Stimulated activated CD4-positive, alpha-beta T cell treated with anti-CD3 and anti-CD28 coated beads, Interleukin-15, amount 100 ng/mL, for 48 hours (primary cell): ENCODE results near the gene WDR47.
"Not testable (repeated sequence)": the region's sequence is repeated elsewhere in the genome, so short reads cannot be mapped to it uniquely, and the experiment has no call there.

Experiments
- DNase-seq, 2 donors: peaks; one replicate each; pipeline ENCODE4 v3.0.0-alpha.2; 2020; ENCODE audit warnings: low read depth in 2 of 2

WDR47 gene

DNA sequence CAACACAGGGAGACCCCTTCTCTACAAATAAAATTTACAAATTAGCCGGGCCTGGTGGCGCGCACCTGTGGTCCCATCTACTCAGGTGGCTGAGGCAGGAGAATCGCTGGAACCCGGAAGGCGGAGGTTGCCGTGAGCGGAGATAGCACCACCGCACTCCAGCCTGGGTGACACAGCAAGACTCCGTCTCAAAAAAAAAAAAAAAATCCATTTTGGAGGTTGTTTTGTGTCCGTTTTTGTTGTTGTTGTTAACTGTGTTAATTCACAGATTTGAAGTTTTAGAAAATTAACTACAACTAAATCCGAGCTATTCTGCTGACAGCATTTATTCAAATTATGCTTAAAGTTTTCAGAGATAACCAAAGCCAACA lies 79.2 kb downstream of the WDR47 start:
- DNase-seq = no peak

DNA sequence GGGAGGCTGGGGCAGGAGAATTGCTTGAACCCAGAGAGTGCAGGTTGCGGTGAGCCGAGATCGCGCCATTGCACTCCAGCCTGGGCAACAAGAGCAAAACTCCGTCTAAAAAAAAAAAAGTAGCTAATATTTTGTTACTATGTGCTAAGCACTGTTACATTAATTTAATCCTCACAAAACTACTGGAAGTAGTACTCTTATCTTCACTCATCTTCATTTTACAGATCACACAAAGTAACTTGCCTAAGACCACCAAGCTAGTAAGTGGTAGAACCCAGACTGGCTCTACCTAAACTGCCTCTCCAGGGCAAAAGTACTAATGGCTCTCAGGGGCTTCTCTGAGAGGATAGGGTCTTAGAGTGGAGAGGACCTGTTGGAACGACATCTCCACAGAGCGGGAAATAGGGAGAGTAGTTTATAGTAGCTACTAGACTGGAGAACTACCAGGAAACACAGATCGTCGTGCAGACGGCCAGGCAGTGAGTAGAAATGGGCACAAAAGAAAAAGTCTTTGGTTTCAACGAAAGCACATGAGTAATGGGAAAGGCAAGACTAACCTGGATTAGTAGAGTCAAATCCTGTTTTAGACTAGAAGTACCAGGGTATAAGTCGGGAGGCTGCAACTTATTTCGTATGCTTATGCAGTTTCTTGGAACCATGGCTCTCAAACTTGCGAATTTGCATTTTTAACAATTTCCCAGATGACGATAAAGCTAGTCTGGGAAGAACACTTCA lies 80.0 kb downstream of the WDR47 start:
- DNase-seq = no peak

DNA sequence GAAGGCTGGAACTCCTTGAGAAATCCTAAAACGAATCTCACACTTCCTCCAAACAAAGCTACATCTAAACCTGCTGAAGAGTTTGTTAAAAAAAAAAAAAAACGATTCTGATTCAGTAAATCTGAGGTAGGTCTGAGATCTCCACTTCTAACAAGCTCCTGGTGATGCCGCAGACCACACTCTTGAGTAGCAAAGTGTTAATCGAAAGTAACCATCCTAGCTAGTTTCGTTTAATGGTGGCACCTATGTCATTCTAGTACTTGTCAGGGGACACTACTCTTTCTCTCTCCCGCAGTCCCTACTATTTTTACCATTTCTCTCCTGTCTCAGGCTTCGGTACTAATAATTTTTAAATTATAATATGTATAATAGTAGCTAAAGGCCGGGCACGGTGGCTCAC lies 80.7 kb downstream of the WDR47 start:
- DNase-seq = no peak

DNA sequence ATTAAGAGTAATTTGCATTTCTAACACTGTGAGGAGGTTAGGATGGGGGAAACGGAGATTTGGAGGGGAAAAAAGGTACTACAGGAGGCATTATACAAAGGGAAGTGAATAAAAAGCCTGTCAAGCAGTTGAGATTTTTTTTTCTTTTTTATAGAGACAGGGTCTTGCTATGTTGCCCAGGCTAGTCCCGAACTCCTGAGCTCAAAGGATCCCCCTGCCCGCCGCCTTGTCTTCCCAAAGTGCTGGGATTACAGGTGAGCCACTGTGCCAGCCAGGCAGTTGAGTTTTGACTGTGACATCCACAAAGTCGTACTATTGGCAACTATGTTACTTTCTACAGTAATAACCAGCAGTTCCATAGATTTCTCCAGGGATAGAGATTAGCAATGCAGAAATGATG lies 81.2 kb downstream of the WDR47 start:
- DNase-seq = no peak

DNA sequence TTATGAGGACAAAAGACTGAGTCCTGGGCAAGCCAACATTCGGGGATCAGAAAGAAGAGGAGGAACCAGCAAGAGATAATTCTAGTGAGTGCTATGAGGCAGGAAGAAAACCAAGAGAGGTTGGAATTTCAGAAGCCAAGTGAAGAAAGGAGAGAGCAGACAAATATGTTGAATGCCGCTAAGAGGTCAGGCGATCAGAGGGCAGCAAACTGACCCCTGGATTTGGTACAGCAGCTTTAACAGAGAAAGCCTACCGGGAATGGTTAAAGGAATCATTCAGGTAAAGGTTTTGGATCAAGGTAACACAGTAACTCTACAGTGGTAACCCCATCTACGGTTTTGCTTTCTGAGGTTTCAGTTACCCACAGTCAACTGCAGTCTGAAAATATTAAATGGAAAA lies 84.0 kb downstream of the WDR47 start:
- no peak for DNase-seq

DNA sequence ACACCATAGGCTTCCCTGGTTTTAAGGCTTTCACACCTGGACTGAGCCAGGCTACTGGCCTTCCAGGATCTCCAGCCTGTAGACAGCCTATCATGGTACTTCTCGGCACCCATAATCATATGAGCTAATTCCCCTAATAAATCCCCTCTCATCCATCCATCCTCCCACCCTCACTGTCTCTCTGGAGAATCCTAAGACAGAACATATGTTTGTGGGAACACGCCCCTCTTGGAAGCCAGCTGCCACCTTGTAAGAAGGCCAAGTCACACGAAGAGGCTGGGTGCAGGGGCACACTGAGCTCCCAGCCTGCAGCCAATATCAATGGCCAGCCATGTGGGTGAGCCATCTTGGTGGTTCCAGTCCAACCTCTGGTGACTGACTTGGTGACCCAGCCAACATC lies 86.0 kb downstream of the WDR47 start:
- DNase-seq = no peak

DNA sequence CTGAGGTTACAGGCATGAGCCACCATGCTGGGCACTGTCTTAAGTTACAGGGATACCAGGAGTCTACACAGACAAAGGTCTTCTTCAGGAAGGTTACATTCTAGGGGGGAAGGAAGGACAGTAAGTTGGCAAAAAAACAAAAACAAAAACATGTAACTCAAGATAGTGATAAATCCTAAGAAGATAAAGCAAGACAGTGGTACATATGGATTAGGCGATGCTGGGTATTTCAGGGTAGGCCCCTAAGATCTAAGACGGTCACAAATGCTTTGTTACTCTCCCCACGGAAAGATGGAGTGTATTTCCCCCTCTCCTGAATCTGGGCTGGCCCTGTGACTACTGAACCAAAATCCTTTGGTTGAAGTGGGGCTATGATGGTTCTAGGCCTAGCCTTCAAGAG lies 86.8 kb downstream of the WDR47 start:
- DNase-seq = no peak

DNA sequence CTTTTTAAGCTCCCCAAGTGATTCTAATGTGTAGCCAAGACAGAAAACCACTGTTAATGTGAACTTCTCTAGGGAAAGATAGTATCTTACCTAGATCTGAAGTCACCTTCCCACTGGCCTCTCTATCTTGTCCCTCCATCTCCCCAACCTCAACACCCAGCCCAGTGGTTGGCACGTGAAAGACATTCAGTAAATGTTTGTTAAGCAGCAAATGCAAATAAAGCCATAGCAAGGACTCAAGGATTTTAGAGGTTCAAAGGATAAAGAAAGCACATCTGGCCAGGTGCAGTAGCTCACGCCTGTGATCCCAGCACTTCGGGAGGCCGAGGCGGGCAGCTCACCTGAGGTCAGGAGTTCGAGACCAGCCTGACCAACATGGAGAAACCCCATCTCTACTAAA lies 88.5 kb downstream of the WDR47 start:
- no peak for DNase-seq

DNA sequence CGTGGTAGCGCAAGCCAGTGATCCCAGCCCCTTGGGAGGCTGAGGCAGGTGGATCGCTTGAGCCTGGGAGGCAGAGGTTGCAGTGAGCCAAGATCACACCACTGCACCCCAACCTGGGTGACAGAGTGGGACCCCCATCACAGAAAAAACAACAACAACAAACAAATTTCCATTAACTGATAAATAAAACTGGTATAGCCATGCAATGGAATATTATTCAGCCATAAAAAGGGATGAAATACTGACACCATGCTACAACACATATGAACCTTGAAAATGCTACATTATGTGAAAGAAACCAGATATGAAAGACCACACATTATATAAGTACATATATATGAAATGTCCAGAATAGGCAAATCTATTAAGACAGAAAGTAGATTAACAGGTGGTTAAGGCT lies 90.7 kb downstream of the WDR47 start:
- no peak for DNase-seq

DNA sequence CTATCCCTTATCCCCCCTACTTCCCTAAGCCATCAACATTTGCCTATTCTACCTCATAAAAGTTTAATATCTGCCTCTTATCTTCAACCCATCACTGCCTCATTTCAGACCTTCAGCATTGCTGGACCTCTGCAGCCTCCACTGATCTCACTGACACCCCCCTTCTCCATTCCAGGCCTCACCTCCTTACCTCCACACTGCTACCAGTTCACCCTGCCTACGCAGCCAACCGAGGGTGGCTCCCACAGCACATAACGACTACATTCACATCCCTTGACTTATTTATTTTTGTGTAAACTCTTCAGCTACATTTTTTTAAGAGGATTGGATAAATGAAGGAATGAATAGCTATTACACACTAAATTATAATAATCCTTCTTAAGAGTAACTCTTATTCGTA lies 92.9 kb downstream of the WDR47 start:
- no peak for DNase-seq

DNA sequence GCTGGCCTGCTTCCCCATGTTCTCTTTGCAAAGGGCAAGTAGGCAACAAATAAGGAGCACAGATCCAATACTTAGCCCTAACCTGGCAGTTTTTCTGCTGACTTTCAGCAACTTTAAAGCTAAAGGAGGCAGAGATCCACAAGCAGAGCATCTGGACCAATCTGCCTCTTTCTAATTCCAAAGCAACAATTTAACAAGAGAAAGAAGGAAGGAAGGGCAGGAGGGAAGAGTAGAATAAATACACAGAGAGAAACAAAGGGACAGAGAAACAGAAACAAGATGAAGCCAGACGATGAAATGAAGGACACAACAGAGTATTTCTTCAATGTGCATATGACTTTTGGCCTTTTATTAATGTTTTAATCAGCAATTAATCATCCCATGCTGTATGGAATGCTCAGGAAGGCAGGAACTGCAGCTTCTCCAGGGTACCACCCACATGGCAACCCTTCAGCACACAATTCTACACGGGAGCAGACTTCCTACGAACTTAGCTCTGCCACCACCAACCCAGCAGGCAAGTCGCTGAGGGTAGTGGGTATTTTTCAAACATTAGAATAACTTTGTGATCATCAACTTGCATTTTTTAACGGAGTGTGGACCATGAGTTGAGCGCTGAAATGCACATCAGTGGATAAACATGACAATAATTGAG lies 93.9 kb downstream of the WDR47 start:
- no peak for DNase-seq

DNA sequence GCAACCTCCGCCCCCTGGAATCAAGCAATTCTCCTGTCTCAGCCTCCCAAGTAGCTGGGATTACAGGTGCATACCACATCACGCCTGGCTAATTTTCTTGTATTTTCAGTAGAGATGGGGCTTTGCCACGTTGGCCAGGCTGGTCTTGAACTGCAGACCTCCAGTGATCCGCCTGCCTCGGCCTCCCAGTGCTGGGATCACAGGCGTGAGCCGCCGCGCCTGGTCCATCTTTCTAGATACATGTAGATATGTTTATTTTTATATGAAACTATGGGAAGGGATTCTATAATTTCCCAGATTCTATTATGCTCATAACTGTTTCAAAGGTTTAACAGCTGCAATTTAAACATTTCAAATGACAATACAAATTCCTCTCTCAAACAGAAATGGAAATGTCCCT lies 105.7 kb downstream of the WDR47 start:
- no peak for DNase-seq

DNA sequence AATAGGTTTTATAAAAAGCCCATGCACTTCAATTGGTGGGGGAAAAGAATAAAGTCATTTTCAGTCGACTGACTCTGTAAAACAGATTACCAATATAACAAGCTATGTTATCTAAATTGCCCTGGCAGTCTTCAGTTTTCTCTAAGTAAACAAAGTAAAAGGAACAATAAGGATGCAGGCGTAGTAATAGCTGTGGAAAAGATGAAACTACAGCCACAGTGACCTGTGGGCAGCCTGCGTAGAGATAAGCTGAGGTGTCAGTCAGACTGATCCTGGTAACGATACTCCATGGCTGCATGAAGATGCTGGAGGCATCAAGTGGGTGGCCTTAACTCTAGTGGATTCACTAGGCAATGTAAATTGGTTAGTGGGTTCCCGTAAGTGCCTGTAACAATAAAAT lies 108.0 kb downstream of the WDR47 start:
- no peak for DNase-seq

DNA sequence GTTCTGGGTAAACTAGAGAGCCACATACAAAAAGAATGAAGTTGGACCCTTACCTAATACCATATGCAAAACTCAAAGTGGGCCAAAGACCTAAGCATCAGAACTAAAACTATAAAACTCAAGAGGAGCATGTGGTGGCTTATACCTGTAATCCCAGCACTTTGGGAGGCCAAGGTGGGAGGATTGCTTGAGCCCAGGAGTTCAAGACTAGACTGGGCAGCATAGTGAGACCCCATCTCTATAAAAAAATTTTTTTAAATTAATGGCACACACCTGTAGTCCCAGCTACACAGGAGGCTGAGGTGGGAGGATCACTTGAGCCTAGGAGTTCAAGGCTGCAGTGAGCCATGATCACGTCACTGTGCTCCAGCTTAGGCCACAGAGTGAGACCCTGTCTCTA lies 114.3 kb downstream of the WDR47 start:
- not testable (repeated sequence) for DNase-seq

DNA sequence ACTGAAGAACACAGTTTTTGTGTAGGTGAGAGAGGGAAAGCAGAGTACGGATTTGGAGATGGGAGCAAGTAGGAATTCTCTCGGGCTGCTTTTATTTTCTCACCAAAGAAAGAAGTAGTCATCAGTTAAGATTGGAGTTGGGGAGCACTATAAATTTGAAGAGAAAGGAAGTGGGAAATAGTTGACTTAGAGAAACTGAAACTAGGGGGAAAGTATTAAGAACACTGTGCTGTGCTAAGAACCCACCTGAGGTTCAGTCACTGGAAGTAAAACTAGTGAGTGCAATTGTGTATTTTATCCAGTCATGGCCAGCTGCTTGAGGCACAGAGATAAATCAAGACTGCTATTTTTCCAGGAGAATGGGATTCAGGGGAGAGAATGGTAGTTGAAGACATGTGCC lies 116.0 kb downstream of the WDR47 start:
- no peak for DNase-seq
